ENCODE results near the gene SKI. TPM values are rescaled to one million over a fixed set of nuclear protein-coding genes. Genes with fewer than 3 reads are reported as not detected.
"Not testable (repeated sequence)": the region's sequence is repeated elsewhere in the genome, so short reads cannot be mapped to it uniquely, and the experiment has no call there.

SKI gene
- total and polyA plus RNA-seq, 2 experiments from 2014 or later, result 5.1 to 21.9 TPM

- no peak overlapping the region for H3K27ac ChIP-seq
- H3K79me2 ChIP-seq, result peaks cover 100% of the 10 kb centered on the region
- peaks cover 3% of the 10 kb centered on the region for H3K4me1 ChIP-seq (ENCODE audit: insufficient read depth)
These were observed 66.1 kb downstream of the SKI start for GRCh38 chr1:2294033-2294724.

GRCh38 chr1:2294725-2295078, 66.6 kb downstream of the SKI start:
- DNase-seq (ENCODE audit: low spot score), result no peak
- WGBS (ENCODE audit: low lambda C conversion rate, missing lambda C conversion rate), result 87% methylated on average over 5 of the region's 5 CpGs
- Histone ChIP-seq H2AFZ (no peak overlapping the region), H4K20me1 (ENCODE audit: insufficient read depth, poor library complexity, severe bottlenecking) (peaks cover 100% of the 10 kb centered on the region), H3K4me1 (ENCODE audit: insufficient read depth) (peaks cover 3% of the 10 kb centered on the region), H3K36me3 (replicated peaks; ENCODE audit: insufficient read depth, low read depth) (no peaks in the 10 kb centered on the region), H3K4me2 (no peak overlapping the region), H3K9me3 (ENCODE audit: low read depth) (no peaks in the 10 kb centered on the region), H3K79me2 (peaks cover 100% of the 10 kb centered on the region), H3K27me3 (no peaks in the 10 kb centered on the region), H3K4me3 (no peak overlapping the region), H3K9me2 (replicated peaks; ENCODE audit: insufficient read depth) (no peaks in the 10 kb centered on the region), H3K27ac (no peak overlapping the region)
- TF ChIP-seq EZH2phosphoT487 (IDR thresholded peaks at IDR 0.05; ENCODE audit: low read depth, severe bottlenecking, unreplicated experiment) (no peak), EZH2 (IDR thresholded peaks at IDR 0.05; ENCODE audit: borderline replicate concordance) (no peak), CTCF (IDR thresholded peaks at IDR 0.05; ENCODE audit: poor library complexity) (no peak)

More at GRCh38 chr1:2294033-2294724, 66.1 kb downstream of the SKI start:
- H3K9me3 ChIP-seq (ENCODE audit: low read depth), result no peaks in the 10 kb centered on the region
- H4K20me1 ChIP-seq (ENCODE audit: insufficient read depth, poor library complexity, severe bottlenecking), result peaks cover 99% of the 10 kb centered on the region
- H3K9me2 ChIP-seq (replicated peaks; ENCODE audit: insufficient read depth), result no peaks in the 10 kb centered on the region
- TF ChIP-seq EZH2phosphoT487 (IDR thresholded peaks at IDR 0.05; ENCODE audit: low read depth, severe bottlenecking, unreplicated experiment) (no peak), EZH2 (IDR thresholded peaks at IDR 0.05; ENCODE audit: borderline replicate concordance) (no peak), CTCF (IDR thresholded peaks at IDR 0.05; ENCODE audit: poor library complexity) (no peak)
- no peaks in the 10 kb centered on the region for H3K27me3 ChIP-seq
- no peak overlapping the region for H2AFZ ChIP-seq
- H3K36me3 ChIP-seq (replicated peaks; ENCODE audit: insufficient read depth, low read depth), result no peaks in the 10 kb centered on the region
- 95% methylated on average over 23 of the region's 23 CpGs for WGBS (ENCODE audit: low lambda C conversion rate, missing lambda C conversion rate)
- H3K4me2 ChIP-seq, result no peak overlapping the region
- no peak for DNase-seq (ENCODE audit: low spot score)
- H3K4me3 ChIP-seq, result no peak overlapping the region

GRCh38 chr1:2295526-2295925, 67.4 kb downstream of the SKI start:
- Histone ChIP-seq H4K20me1 (ENCODE audit: insufficient read depth, poor library complexity, severe bottlenecking) (peaks cover 100% of the 10 kb centered on the region), H3K4me2 (no peak overlapping the region), H3K9me3 (ENCODE audit: low read depth) (no peaks in the 10 kb centered on the region), H3K27ac (no peak overlapping the region), H3K9me2 (replicated peaks; ENCODE audit: insufficient read depth) (no peaks in the 10 kb centered on the region), H2AFZ (no peak overlapping the region), H3K4me3 (no peak overlapping the region), H3K4me1 (ENCODE audit: insufficient read depth) (peaks cover 8% of the 10 kb centered on the region), H3K27me3 (no peaks in the 10 kb centered on the region), H3K36me3 (replicated peaks; ENCODE audit: insufficient read depth, low read depth) (no peaks in the 10 kb centered on the region), H3K79me2 (peaks cover 100% of the 10 kb centered on the region)
- 96% methylated on average over 13 of the region's 13 CpGs for WGBS (ENCODE audit: low lambda C conversion rate, missing lambda C conversion rate)
- TF ChIP-seq EZH2 (IDR thresholded peaks at IDR 0.05; ENCODE audit: borderline replicate concordance) (no peak), CTCF (IDR thresholded peaks at IDR 0.05; ENCODE audit: poor library complexity) (no peak), EZH2phosphoT487 (IDR thresholded peaks at IDR 0.05; ENCODE audit: low read depth, severe bottlenecking, unreplicated experiment) (no peak)
- no peak for DNase-seq (ENCODE audit: low spot score)

GRCh38 chr1:2296211-2296610, 68.1 kb downstream of the SKI start:
- DNase-seq (ENCODE audit: low spot score), result not testable (repeated sequence)
- peaks cover 100% of the 10 kb centered on the region for H4K20me1 ChIP-seq (ENCODE audit: insufficient read depth, poor library complexity, severe bottlenecking)

More at GRCh38 chr1:2296211-2296610, 68.1 kb downstream of the SKI start:
- H2AFZ ChIP-seq; H3K27ac ChIP-seq; H3K27me3 ChIP-seq; H3K4me3 ChIP-seq; H3K9me2 ChIP-seq (replicated peaks; ENCODE audit: insufficient read depth); H3K4me2 ChIP-seq; H3K36me3 ChIP-seq (replicated peaks; ENCODE audit: insufficient read depth, low read depth); H3K9me3 ChIP-seq (ENCODE audit: low read depth): not testable (repeated sequence)
- Histone ChIP-seq H3K4me1 (ENCODE audit: insufficient read depth) (peaks cover 11% of the 10 kb centered on the region), H3K79me2 (peaks cover 100% of the 10 kb centered on the region)
- WGBS (ENCODE audit: low lambda C conversion rate, missing lambda C conversion rate), result 88% methylated on average over 9 of the region's 9 CpGs
